Lung (tissue), 12 donors: ENCODE results near the gene MRPS10. TPM values are rescaled to one million over a fixed set of nuclear protein-coding genes. Genes with fewer than 3 reads are reported as not detected.

Experiments used
- ATAC-seq: fragments of 200-7000 bp; cut with Tn5 transposase; one replicate; pipeline ENCODE4 v1.9.1; 2020; ENCODE audit warnings: moderate number of reproducible peaks; ENCODE audit not compliant: insufficient read depth, low FRiP score
- DNase-seq, 3 donors: peaks; one replicate each; pipeline ENCODE4 v3.0.0-alpha.2; 2013 to 2017
- H3K27ac ChIP-seq, 2 donors: one replicate each; pipeline ENCODE4 v1.5.1; 2013; ENCODE audit warnings: mild to moderate bottlenecking in 2 of 2, moderate library complexity in 2 of 2, control low read depth in 1 of 2, inconsistent platforms in 1 of 2, low read depth in 1 of 2, low read length in 1 of 2
- H3K27me3 ChIP-seq, 3 donors: one replicate each; pipeline ENCODE4 v1.5.1; 2013; ENCODE audit warnings: low read length in 2 of 3; ENCODE audit not compliant: control insufficient read depth in 3 of 3, insufficient read depth in 3 of 3
- H3K36me3 ChIP-seq, 4 donors: one replicate each; pipeline ENCODE4 v1.5.1; 2013; ENCODE audit warnings: low read length in 4 of 4, mild to moderate bottlenecking in 1 of 4, moderate library complexity in 1 of 4; ENCODE audit not compliant: control insufficient read depth in 4 of 4, insufficient read depth in 4 of 4
- H3K4me1 ChIP-seq, 5 donors: one replicate each; pipeline ENCODE4 v1.5.1; 2013; ENCODE audit warnings: low read length in 5 of 5, mild to moderate bottlenecking in 2 of 5, moderate library complexity in 1 of 5; ENCODE audit not compliant: control insufficient read depth in 5 of 5, insufficient read depth in 5 of 5
- H3K4me3 ChIP-seq: one replicate; pipeline ENCODE4 v1.5.1; 2013; ENCODE audit warnings: mild to moderate bottlenecking, control low read depth, moderate library complexity
- H3K9ac ChIP-seq, 2 donors: one replicate each; pipeline ENCODE4 v1.5.1; 2013; ENCODE audit warnings: low read length in 2 of 2, control low read depth in 1 of 2; ENCODE audit not compliant: insufficient read depth in 1 of 2
- H3K9me3 ChIP-seq, 4 donors: one replicate each; pipeline ENCODE4 v1.5.1; 2013; ENCODE audit warnings: low read length in 3 of 4, mild to moderate bottlenecking in 1 of 4, moderate library complexity in 1 of 4; ENCODE audit not compliant: control insufficient read depth in 4 of 4, insufficient read depth in 3 of 4
- CTCF ChIP-seq: IDR thresholded peaks from 2 replicates; pipeline ENCODE4 v1.5.1; 2012; ENCODE audit warnings: mild to moderate bottlenecking; ENCODE audit errors: control extremely low read depth, extremely low read depth
- WGBS, 2 donors: extraction: QIAGEN DNeasy Blood & Tissue Kit; methylation state at CpG; one replicate each; pipeline ENCODE4 v1.1.7; 2013; 5-methylcytosine and 5-hydroxymethylcytosine counted together
- polyA plus RNA-seq, 2 donors: library from polyadenylated mRNA; stranded (reverse); fragments of 200-250 nt; gene quantifications; one replicate each; pipeline ENCODE4 v1.2.1, GENCODE V29; 2013
- total RNA-seq, 2 donors: library from RNA; depleted of rRNA in 1 of 2; stranded (reverse); fragments of >200 nt in 1 of 2; gene quantifications; one replicate each; pipeline ENCODE4 v1.2.1, GENCODE V29; 2014 to 2021
- donor health status: control.
- donor health status: control.
- donor health status: Bipolar disorder and iron deficiency.
- donor health status: healthy.
- donor health status: DM: yes; HTN: yes; CAD: no.

MRPS10 gene
- total and polyA plus RNA-seq, 4 donors = 19.7 to 26.5 (median 22.5) TPM

GRCh38 chr6:42257063-42257462, 39.4 kb upstream of the MRPS10 start:
- DNase-seq = no peak
- WGBS, 2 donors = 62 to 66% methylated on average over 3 of the region's 3 CpGs
- peaks cover 0 to 31% (median 14%) of the 10 kb centered on the region in 4 donors for H3K36me3 ChIP-seq

GRCh38 chr6:42255050-42255449, 37.4 kb upstream of the MRPS10 start:
- no peaks in the 10 kb centered on the region for H3K27me3 ChIP-seq
- peaks cover 5 to 37% (median 15%) of the 10 kb centered on the region in 5 donors for H3K4me1 ChIP-seq
- no peak for TF ChIP-seq CTCF
- 88 to 89% methylated on average over 5 of the region's 5 CpGs for WGBS, 2 donors
- H3K9ac ChIP-seq = no peak overlapping the region
- no peak for ATAC-seq
- no peaks in the 10 kb centered on the region for H3K9me3 ChIP-seq
- H3K27ac ChIP-seq = no peak overlapping the region
- H3K36me3 ChIP-seq = peaks cover 0 to 31% (median 14%) of the 10 kb centered on the region in 4 donors
- no peak for DNase-seq
- no peak overlapping the region for H3K4me3 ChIP-seq

More at GRCh38 chr6:42257063-42257462, 39.4 kb upstream of the MRPS10 start:
- Histone ChIP-seq H3K9ac (no peak overlapping the region), H3K4me3 (no peak overlapping the region), H3K4me1 (peaks cover 0 to 29% (median 12%) of the 10 kb centered on the region in 5 donors), H3K9me3 (no peaks in the 10 kb centered on the region), H3K27ac (no peak overlapping the region), H3K27me3 (no peaks in the 10 kb centered on the region)
- no peak for TF ChIP-seq CTCF
- no peak for ATAC-seq

GRCh38 chr6:42254505-42254904, 36.8 kb upstream of the MRPS10 start:
- Histone ChIP-seq H3K4me1 (peaks cover 5 to 33% (median 14%) of the 10 kb centered on the region in 5 donors), H3K36me3 (peaks cover 0 to 31% (median 15%) of the 10 kb centered on the region in 4 donors), H3K9me3 (no peaks in the 10 kb centered on the region), H3K27ac (no peak overlapping the region), H3K4me3 (no peak overlapping the region), H3K9ac (no peak overlapping the region), H3K27me3 (no peaks in the 10 kb centered on the region)
- WGBS, 2 donors = 94 to 95% methylated on average over 9 of the region's 9 CpGs
- no peak for TF ChIP-seq CTCF
- no peak for DNase-seq
- ATAC-seq = no peak
